ENCODE results near the gene PTGR3. TPM values are rescaled to one million over a fixed set of nuclear protein-coding genes. Genes with fewer than 3 reads are reported as not detected.

The PTGR3 gene
- total RNA-seq, 1 experiment from 2014 or later, result 12.4 TPM

DNA sequence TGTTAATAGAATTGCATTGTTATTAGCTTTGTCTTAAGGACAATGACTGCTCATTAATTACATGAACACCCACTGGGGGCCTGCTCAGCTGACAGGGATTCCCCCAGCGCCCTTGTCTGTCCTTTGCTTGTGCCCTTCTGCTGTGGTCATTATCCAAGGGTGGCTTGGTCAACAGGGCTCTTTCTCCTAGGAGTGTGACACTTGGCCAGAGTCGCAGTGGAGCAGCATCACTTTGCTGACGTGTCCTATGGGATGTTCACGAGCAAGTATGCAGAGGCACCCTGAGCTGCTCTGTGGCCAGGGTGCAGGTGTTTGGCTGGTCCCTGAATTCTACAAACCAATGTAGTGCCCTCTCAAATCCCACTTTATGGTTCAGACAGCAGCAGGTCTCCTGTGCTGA lies 46.0 kb downstream of the PTGR3 start:
- in situ Hi-C loops (cut with HindIII; ENCODE audit: low pct_unique_long_range_greater_than_20kb, low sequenced_read_pairs), result no loop called here
- DNase-seq (ENCODE audit: low read depth), result no peak

DNA sequence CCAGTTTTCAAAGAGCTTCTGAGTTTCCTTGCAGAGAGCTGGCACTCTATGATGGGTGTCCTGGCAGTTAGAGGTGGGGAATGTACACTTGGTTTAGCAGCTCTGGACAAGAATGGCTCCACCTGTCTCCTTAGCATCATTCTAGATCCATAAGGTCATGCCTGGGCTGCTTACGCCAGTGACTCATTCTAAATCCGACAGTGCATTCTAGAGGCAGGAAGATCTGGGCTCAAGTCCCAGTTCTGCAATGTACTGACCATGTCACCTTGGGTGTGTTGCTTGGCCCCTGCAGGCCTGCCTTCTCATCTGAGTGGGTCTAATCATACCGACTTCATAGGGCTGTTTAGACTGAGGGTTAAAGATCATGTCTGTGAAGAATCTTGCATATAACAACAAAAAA lies 46.5 kb downstream of the PTGR3 start:
- in situ Hi-C loops (cut with HindIII; ENCODE audit: low pct_unique_long_range_greater_than_20kb, low sequenced_read_pairs), result no loop called here
- no peak for DNase-seq (ENCODE audit: low read depth)

- DNase-seq (ENCODE audit: low read depth), result no peak
- in situ Hi-C loops (cut with HindIII; ENCODE audit: low pct_unique_long_range_greater_than_20kb, low sequenced_read_pairs), result no loop called here
Measured at GRCh38 chr18:75161256-75162028, 47.5 kb downstream of the PTGR3 start.

GRCh38 chr18:75160364-75160763 lies 48.6 kb downstream of the PTGR3 start:
- DNase-seq (ENCODE audit: low read depth), result no peak
- in situ Hi-C loops (cut with HindIII; ENCODE audit: low pct_unique_long_range_greater_than_20kb, low sequenced_read_pairs), result no loop called here

DNA sequence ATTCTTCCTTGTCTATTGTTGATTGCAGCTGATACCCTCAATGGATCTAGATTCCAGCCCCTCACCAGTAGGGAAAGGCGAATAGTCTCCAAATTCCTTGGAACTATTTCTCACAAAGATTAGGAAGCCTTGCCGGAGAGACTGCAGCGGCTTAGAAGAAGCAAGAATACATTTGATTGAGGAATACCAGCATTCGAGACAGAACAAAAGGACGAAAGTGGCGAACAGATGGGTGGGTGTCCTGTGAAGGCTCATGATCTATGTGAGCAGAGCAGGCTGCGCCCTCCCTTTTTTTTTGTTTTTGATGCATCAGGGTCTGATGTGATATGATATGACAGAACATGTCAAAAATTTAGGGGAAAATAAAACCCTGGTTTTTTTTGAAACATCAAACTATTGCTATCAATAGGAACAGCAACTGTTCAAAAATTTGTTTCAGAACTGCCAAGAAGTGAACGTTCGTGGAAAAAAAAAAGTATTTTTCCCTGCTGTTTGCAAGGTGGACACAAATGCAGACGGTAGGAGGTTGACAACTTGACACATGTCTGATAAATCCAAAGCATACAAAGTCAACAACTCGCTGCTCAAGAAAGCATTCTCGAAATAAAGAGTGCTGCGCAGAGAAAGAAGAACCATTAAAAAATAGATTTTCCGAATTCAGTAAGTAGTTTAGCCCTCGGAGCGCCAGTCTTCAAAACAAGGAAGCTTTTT lies 49.1 kb downstream of the PTGR3 start:
- in situ Hi-C loops (cut with HindIII; ENCODE audit: low pct_unique_long_range_greater_than_20kb, low sequenced_read_pairs), result no loop called here
- DNase-seq (ENCODE audit: low read depth), result no peak

DNA sequence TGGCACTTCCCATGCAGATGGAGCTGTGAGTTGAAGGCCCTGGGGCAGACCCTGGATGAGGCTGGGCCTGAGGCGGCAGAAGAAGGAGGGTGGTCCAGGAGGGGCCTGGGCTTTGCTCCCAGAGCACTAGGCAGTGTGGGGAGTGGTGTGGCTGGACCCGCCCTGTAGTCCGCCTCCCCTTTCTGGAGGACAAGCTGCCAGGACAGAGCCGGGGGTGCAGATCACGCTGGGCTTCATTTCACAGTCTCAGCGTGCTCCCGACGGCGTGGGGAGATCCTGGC lies 49.8 kb downstream of the PTGR3 start:
- DNase-seq (ENCODE audit: low read depth), result no peak
- in situ Hi-C loops (cut with HindIII; ENCODE audit: low pct_unique_long_range_greater_than_20kb, low sequenced_read_pairs), result no loop called here

Other genes with a start within 250 kb of the PTGR3 start
- gene TSHZ1, start 1.7 kb upstream of the PTGR3 start, total RNA-seq (2014; rRNA removed; shearing (Covaris generic); ENCODE audit: low replicate concordance), result 9.2 and 10.4 TPM in 2 replicates
- not detected in 2 replicates for gene SMIM21, start 218.6 kb upstream of the PTGR3 start, total RNA-seq (2014; rRNA removed; shearing (Covaris generic); ENCODE audit: low replicate concordance)

Data from Caki2 (cell line).